IPS-18c (cell line): ENCODE data around the gene BCR.

Experiments used
- H3K4me3 ChIP-seq: 2 replicates; pipeline ENCODE4 v1.7.0; 2013; ENCODE audit warnings: low read depth, mild to moderate bottlenecking, low read length, moderate library complexity; ENCODE audit not compliant: insufficient read depth
- H3K9me3 ChIP-seq: one replicate; pipeline ENCODE4 v1.6.1; 2013; ENCODE audit warnings: mild to moderate bottlenecking, low read length, moderate library complexity; ENCODE audit not compliant: control insufficient read depth, insufficient read depth

Gene BCR

GRCh38 chr22:23279781-23280180 lies 99.5 kb downstream of the BCR start:
- Histone ChIP-seq H3K4me3 (no peak overlapping the region), H3K9me3 (peaks cover 3% of the 10 kb centered on the region)

DNA sequence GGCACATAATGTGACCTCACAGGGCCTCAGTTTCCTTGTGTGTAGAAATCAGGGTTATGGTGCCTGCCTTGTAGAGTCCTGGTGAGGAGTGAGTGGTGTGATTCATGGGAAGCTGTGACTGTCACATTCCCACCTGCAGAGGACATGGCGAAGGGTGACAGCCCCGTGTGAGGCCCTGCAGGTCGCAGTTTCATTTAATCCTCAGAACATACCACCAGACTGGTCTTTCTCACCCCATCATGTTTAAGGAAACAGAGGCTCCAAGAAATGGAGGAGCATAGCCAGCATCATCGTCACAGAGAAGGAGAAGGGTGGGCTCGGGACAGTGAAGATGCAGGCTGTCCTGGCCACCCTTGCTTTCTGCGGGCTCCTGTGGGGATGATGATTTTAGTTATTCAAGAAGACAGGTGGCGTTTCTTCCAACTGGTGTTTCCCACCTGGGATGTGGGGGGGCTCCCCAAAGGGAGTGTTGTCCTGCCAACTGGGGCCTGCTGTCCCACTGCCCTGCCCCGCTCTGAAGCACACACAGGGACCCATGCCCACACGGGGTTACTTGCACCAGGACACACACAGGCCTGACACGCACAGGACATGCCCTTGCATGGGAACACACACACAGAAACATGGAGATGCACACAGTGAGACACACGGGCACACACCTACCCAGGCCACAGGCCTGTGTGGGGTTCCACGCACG lies 100.2 kb downstream of the BCR start:
- Histone ChIP-seq H3K4me3 (no peak overlapping the region), H3K9me3 (peaks cover 3% of the 10 kb centered on the region)

DNA sequence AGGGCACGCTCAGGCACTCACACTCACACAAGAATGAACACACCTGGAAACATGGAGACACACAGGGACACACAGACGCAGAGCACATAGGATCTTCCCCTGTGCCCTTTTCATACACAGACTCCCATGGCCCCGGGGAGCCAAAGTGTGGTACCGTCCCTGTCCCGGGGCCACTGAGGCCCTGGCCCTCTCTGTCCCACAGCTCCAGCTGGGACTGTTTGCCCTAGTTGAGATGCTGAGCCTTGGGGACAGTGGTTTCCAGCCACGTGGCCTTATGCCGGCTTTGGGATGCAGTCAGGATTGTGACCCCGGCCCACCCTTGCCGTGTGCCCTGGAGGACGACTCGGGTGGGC lies 100.7 kb downstream of the BCR start:
- H3K9me3 ChIP-seq, result peaks cover 3% of the 10 kb centered on the region
- no peak overlapping the region; the same call in 1 of the 2 replicates for H3K4me3 ChIP-seq

GRCh38 chr22:23281406-23282088 lies 101.2 kb downstream of the BCR start:
- H3K4me3 ChIP-seq, result no peak overlapping the region; the same call in 1 of the 2 replicates

DNA sequence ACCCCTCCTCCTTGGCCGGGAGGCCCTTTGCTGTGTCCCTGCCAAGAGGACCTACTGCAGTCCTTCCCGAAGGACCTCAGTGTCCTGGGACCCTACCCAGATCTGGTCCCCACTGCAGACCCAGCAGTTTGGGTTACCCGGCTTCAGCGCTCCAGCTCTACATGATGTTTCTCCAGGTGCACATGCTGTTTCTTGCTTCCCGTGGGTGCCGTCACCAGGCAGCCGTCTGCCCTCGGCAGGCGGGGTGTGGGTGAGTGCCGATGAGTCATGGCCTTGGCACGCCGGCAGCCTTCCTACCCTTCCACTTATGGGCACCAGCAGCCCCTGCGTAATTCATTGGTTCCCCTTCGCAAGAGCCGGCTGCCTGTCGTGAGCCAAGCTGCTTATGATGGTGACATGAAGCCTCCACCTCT lies 101.8 kb downstream of the BCR start:
- H3K9me3 ChIP-seq, result peaks cover 3% of the 10 kb centered on the region
- H3K4me3 ChIP-seq, result no peak overlapping the region

More at GRCh38 chr22:23281406-23282088, 101.2 kb downstream of the BCR start:
- peaks cover 3% of the 10 kb centered on the region for H3K9me3 ChIP-seq

DNA sequence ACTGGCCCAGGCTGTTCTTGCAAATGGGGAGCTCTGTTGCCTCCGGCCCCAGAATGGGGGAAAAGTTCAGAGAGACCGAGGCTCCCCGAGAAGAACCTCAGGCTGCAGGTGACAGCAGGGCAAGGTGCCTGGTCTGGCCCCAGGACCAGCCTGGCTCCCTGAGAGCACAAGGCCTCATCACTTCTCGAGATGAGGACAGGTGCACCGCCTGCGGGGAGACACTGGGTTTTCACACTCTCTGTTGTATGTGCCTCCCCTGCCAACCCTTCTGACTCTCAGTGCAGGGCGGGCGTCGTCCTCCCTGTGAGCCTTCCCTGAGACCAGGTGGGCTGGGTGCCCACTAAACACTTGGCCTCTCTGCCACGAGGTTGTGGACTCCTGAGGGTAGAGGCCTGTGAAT lies 102.2 kb downstream of the BCR start:
- Histone ChIP-seq H3K4me3 (no peak overlapping the region), H3K9me3 (peaks cover 3% of the 10 kb centered on the region)

DNA sequence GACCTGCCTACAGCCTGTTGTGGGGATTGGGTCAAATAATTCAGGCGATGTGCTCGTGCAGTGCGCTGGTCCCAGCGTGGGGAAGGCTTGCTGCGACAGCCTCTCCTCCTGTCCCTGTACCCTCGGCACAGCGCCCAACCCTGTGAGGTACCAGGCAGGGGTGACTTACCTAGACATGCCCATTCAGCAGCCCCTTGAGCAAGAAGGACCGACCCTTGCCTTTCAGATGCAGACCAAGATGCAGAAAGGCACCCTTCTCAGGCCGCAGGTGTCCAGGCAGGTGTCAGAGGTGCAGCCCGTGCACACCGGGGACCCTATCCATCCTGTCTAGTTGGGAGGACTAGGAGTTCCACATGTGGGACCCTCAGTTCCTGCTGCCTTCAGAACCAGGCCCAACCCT lies 102.7 kb downstream of the BCR start:
- H3K9me3 ChIP-seq, result peaks cover 3% of the 10 kb centered on the region
- H3K4me3 ChIP-seq, result no peak overlapping the region

DNA sequence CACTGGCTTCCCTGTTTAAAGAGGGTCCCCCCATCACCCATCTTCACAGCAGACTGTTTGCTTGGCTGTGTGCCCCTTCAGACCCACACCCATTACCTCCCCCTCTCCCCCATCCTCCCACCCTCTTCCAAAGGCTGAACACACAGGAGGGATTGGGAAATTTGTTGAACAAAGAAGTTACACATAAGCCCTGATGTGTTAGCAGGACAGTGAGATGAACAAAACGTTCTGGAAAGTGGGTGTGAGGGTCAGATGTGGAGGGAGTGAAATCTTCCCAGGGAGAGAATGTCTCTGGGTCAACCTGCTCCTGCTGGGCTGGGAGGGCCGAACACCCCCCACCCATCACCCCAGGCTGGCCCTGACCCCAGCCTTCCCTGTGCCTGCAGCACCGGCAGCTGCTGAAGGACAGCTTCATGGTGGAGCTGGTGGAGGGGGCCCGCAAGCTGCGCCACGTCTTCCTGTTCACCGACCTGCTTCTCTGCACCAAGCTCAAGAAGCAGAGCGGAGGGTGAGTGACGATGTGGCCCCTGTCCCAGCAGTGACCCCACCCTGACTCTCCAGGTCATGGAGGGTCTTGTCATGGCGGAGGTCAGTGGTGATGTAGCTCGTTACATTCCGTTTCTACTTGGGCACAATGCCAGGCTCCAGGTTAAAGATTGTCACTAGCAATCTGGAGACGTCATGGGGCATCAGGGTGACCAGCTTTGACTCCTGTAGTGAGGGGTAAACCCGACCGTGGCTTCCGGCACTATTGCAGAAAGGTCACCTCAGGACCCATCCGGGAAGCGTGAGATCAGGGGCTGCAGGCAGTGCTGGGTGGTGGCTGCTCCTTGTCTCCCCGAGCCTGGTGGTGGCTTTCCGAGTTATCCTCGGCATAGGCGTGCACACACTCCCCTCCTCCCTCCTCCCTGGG lies 103.5 kb downstream of the BCR start:
- H3K9me3 ChIP-seq, result peaks cover 3% of the 10 kb centered on the region
- no peak overlapping the region for H3K4me3 ChIP-seq

DNA sequence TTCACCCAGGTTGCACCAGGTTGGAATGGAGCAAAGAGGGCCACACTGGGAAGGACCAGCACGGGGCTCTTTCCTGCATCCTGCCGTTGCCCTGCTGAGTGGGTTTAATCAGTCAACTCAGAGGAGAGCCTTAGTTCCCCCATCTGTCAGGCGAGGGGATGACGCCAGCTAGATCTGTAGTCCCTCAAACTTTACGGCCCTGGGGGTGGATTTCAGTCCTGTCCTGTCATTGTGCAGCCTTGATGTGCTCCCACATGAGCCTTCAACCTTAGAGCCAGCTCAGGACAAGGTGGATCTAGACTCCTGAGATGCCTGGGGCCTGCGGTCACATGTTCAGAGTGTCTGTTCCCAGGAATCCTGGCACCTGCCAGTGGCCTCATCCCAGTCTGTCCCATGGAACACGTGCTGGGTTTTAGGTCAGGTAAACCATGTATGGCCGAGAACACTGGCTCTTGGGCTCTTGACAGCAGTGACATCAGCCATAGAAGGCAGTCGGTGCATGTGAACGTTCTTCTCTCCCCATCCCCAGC lies 104.3 kb downstream of the BCR start:
- Histone ChIP-seq H3K4me3 (no peak overlapping the region), H3K9me3 (peaks cover 3% of the 10 kb centered on the region)

- H3K9me3 ChIP-seq, result peaks cover 3% of the 10 kb centered on the region
Observed at GRCh38 chr22:23285236-23285635, 104.9 kb downstream of the BCR start.

DNA sequence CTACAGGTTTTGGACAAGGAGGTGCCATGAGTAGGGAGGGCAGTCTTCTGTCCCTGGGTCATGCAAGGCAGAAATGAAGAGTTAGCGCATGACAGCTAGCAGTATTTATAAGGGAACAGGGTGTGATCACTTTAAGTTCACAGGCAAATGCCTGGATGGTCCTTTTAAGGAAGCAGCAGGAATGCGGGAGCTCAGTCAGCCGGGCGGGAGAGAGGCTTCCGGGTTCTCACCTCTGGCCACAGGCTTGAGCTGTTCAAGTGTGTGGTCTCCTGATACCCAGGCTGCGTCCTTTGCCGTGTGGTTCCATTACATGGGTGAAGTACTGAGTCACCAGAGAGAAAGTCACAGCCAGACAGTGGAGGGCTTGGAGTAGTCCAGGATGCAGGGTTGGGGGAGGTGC lies 105.4 kb downstream of the BCR start:
- peaks cover 3% of the 10 kb centered on the region for H3K9me3 ChIP-seq
- no peak overlapping the region for H3K4me3 ChIP-seq

More at GRCh38 chr22:23285236-23285635, 104.9 kb downstream of the BCR start:
- H3K4me3 ChIP-seq, result no peak overlapping the region

DNA sequence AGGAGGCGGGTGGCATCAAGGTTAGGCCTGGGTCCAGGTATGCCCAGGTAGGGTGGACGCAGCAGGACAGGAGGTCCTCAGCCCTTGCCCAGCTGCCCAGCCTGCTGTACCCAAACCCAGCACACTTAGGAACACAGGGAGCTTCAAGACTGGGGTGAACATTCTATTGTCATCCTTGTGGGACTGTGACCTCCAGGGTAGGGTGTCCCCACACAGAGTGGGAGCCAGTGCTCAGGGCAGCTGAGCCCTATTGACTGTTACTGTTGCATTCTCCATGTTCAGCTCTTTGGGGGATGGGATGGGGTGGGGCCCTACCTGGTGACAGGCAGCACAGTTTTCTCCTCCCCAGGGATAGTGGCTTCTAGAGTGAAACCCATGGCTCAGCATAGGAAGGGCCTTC lies 106.0 kb downstream of the BCR start:
- Histone ChIP-seq H3K4me3 (no peak overlapping the region), H3K9me3 (peaks cover 3% of the 10 kb centered on the region)

- peaks cover 3% of the 10 kb centered on the region for H3K9me3 ChIP-seq
- H3K4me3 ChIP-seq, result no peak overlapping the region
Observed at GRCh38 chr22:23287136-23288095, 107.1 kb downstream of the BCR start.

DNA sequence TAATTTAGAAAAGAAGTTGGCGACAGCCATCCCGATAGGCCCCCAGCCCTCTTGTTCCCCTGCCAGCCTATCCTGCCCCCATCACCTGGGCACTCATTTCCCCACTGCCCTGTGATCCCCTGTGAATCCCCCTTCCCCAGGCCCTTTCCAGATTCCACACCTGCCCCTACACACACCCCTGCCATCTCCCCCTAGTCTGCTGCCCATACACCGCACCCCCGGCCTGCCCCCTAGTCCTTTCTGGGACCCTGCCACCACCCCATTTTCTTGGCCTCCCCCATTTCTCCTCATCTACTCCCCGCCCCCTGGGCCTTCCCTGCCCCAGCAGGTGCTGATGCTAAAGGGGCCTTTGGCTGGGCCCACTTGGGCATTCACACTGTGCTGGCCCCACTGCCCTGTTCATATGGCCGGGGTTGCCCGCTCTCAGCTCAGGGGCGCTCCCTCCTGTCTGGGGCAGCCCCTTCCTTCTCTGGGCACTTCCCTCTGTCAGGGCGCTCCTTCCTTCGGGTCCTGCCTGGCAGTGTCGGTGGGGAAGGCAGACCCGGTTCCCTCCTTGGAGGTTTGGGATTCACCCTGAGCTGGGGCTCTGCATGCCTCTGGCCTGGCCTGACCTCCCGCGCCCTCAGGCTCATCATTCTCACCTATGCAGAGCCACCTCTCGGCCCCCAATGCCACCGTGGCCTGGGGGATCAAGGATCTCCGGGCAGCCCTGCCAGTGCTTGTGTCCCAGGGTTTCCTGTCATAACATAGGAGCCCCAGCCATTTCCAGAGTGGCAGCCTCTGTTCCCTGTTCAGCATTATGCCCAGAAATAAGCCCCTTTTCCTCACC lies 108.2 kb downstream of the BCR start:
- Histone ChIP-seq H3K9me3 (peaks cover 3% of the 10 kb centered on the region), H3K4me3 (no peak overlapping the region)

DNA sequence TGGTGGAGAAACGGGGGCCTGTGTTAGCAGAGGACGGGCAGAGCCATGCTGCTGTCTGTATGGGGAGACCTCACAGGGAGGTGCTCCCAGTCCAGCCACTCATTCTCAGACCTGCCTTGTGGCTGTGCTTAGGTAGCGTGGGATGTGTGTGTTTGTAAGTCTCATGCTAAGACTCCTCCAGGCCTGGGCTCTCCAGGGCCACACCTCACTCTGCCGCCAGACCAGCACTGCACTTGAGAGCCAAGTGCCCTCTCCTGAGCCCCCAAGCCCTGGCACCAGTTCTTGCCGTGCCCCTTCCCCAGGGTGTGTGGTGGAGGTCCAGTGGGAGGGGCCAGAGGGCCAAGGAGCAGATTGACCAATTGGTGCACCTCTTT lies 108.8 kb downstream of the BCR start:
- peaks cover 2% of the 10 kb centered on the region for H3K9me3 ChIP-seq
- H3K4me3 ChIP-seq, result no peak overlapping the region
